ENCODE results near the gene NFATC3. TPM values are rescaled to one million over a fixed set of nuclear protein-coding genes. Genes with fewer than 3 reads are reported as not detected.
A peak's percentile ranks its signal among the peaks of the same experiment; 100 is the strongest.

NFATC3 gene
- 18.7 TPM for polyA plus RNA-seq (2013, experiment 1 of 2; ENCODE audit: insufficient read length)
- 13.9 TPM for polyA plus RNA-seq (2013, experiment 2 of 2; ENCODE audit: insufficient read length)

- DNase-seq, result peak; percentile 96
Observed at GRCh38 chr16:68085259-68086071, at the start of gene NFATC3. Gene NFATC3, plus strand, starts transcription at chr16:68085370. Its CDS starts 312 bp downstream, at chr16:68085682.

GRCh38 chr16:68037841-68038597, 47.2 kb upstream of the NFATC3 start:
- no peak for DNase-seq

DNA sequence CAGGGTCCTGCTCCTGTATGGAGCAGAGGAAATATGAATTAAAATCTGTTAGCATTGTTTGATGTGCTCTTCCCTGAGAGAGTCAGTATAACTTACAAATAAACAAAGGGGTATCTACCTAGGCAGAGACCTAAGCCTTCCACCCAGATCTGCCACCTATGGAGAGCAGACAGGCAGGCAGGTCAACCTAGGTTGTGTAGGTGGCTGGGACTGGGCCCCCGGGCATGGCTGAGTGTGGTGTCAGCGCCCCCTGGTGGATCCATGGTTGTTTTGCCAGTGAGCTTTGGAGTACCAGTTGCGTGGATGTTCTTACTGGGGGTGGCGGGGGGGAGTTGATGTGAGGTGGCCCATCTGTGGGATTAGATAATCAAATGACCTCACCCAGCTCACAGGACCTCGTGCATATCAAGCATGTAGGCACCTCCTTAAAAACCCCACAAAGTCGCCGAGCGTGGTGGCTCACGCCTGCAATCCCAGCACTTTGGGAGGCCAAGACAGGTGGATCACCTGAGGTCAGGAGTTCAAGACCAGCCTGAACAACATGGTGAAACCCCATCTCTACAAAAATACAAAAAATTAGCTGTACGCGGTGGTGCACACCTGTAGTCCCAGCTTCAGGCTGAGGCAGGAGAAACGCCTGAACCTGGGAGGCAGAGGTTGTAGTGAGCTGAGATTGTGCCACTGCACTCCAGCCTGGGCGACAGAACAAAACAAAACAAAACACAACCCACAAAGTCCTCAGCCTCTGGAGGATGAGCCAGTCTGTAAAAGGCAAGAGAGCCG, 44.5 kb upstream of the NFATC3 start:
- DNase-seq, result peak; percentile 45

- DNase-seq, result no peak
Observed at GRCh38 chr16:68041783-68042182, 43.4 kb upstream of the NFATC3 start.

- DNase-seq, result no peak
Observed at GRCh38 chr16:68046106-68046505, 39.1 kb upstream of the NFATC3 start.

DNA sequence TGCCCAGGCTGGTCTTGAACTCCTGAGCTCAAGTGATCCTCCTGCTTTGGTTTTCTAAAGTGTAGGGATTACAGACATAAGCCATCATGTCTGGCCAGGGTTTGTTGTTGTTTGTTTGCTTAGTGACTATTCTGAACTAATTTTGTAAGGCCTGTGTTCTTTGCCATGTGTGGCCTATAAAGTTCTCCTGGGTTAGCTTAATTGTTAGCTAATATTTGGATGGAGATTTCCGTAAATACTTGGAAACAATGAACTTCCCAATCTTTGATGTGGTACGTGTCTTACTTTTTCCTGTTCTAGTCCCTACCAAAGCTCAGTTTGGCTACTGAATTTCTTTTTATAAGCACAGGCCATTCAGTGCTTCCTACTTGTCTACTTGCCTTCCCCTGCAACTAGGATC, 37.2 kb upstream of the NFATC3 start:
- no peak for DNase-seq

DNA sequence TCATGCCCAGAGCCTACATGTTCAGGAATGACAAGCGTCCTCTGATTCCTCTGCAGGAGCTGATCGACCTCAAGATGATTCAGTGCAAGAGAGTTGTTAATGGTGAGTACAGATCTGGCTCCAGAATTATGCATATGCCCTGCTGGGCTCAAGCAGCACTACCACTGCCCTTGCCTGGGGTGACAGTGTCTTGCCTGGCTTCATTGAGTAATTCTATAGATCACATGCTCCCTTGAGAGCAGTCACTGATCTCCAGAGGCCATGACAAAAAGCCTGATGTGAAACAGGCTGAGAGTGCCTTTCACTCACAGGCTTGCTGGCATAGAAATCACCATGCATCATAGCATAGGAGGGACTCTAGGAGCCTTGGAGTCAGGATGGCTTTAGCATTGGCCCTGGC, 35.7 kb upstream of the NFATC3 start:
- no peak for DNase-seq

DNA sequence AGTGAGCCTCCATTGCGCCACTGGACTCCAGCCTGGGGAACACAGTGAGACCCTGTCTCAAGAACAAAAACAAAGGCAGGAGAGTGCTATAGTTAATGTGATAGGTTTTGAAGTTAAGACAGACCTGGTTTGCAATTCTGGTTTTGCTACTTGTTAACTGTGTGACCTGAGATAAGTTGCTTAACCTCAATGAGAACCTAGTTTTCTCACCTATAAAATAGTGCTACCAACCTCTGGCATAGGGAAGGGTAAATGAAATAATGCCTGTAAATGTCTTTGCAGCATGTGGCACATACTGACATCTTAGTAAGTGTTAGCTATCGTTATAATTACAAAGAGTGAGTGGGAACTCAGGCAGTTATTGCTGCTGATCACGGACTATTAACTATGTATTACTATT, 29.8 kb upstream of the NFATC3 start:
- DNase-seq, result no peak

- DNase-seq, result no peak
Observed at GRCh38 chr16:68059804-68060203, 25.4 kb upstream of the NFATC3 start.

DNA sequence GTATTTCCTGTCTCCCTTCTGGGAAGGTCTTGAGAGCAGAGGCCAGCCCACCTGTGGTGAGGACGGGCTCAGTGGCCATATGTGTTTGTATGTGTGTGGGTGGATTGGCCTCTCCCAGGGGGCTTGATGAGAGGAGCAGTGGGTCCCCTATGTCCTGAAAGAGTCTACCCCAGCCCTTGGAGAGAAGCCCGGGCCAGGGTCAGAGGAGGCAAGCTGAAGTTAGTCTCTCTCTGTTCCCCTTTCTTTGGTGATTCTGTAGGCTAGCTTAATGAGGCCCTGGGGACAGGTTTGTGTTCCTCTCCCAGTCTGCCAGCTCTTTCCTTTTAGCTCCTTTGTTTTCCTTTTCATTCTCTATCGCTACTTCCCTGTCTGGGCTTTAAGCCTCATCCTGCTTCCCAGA, 23.8 kb upstream of the NFATC3 start:
- no peak for DNase-seq

GRCh38 chr16:68062910-68063393, 22.2 kb upstream of the NFATC3 start:
- DNase-seq, result no peak

DNA sequence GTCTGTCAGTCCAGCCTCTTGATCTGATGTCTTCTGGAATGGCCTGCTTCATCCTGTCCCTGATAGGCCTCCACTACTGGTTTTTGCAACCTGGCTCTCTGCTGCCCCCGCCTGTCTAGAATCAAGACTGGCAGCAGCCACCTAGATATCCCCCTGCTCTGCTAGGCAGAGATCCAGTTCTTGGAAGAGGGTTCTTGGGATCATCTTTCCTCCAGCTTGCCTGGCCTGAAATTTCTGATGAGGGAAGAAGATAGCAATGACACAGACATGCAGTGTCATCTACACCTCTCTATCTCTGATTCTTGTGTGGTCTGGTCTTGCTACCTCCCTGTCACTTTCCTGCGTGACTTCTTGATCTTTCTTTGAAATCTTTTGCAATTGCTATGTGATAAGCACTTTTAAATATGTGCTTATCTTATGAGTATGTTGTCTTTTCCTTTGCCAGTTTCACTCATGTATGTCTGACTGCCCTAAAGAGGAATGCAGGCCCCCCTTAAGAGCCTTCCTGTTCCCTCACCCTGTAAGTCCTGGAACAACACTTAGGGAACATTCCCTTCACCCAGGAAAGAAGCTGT, 20.3 kb upstream of the NFATC3 start:
- DNase-seq, result peak; percentile 93

GRCh38 chr16:68065716-68066305, 19.4 kb upstream of the NFATC3 start:
- peak; percentile 93 for DNase-seq

- no peak for DNase-seq
Observed at GRCh38 chr16:68066763-68067162, 18.4 kb upstream of the NFATC3 start.

- no peak for DNase-seq
Observed at GRCh38 chr16:68068926-68069325, 16.2 kb upstream of the NFATC3 start.

GRCh38 chr16:68069511-68070248, 15.5 kb upstream of the NFATC3 start:
- DNase-seq, result no peak

DNA sequence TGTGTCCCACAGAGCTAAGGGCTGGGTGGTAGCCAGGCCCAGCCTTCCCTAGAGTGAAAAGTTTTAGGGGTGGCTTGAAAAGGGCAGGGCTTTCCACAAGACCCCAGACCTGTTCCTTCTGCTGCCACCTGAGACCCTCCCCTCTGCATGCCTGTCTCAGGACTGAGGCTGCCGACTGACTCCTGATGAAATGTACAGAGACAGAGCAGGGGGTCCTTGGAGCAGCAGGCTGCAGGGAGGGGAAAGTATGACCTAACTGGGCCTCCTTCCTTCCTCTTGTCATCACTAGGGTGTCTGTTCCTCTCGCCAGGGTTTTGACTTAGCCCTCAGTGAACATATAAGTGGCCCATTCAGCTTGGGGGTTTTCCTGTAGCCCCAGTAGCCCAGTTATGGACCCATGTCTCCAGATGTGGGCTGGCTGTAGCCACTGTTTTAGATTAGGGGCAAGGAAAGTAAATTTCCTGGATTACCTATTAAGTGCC, 14.9 kb upstream of the NFATC3 start:
- no peak for DNase-seq

GRCh38 chr16:68070806-68071517, 14.2 kb upstream of the NFATC3 start:
- no peak for DNase-seq

GRCh38 chr16:68071518-68071901, 13.7 kb upstream of the NFATC3 start:
- no peak for DNase-seq

DNA sequence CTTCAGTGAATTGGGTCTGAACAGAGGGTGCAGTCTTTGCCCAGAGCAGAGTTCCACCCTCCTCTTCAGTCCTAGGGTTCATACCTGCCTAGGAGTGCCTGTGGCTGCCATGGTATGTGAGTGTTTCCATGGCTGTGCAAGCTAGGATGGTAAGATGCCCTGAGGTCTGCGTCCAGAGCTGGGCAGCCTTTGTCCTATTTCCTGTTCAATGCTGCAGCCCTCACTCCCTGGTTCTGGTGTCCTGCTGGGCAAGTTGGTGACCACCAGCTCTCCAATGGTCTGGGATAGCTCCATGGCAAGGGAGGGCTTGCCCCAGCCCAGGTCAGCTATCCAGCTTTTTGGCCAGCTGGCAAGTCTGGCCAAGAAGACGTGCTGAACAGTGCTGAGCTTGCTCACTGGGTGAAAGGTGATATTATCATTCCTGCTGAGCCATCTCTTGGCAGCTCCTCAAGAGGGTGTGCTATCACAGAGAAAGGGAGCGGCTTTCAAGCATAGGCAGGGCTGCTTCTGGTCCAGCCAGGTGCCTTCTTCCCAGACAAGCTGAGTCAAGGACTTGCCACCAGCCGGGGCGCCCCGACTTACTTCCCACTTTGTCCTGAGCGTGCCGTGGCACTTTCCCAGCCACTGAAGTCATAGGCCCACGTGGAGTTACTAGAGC, 13.0 kb upstream of the NFATC3 start:
- peak; percentile 27 for DNase-seq
